Measurements from ENCODE around the gene FLT4. TPM values are rescaled to one million over a fixed set of nuclear protein-coding genes. Genes with fewer than 3 reads are reported as not detected.

The FLT4 gene
- polyA plus RNA-seq, 2 donors: 2.8 to 4.0 TPM

DNA sequence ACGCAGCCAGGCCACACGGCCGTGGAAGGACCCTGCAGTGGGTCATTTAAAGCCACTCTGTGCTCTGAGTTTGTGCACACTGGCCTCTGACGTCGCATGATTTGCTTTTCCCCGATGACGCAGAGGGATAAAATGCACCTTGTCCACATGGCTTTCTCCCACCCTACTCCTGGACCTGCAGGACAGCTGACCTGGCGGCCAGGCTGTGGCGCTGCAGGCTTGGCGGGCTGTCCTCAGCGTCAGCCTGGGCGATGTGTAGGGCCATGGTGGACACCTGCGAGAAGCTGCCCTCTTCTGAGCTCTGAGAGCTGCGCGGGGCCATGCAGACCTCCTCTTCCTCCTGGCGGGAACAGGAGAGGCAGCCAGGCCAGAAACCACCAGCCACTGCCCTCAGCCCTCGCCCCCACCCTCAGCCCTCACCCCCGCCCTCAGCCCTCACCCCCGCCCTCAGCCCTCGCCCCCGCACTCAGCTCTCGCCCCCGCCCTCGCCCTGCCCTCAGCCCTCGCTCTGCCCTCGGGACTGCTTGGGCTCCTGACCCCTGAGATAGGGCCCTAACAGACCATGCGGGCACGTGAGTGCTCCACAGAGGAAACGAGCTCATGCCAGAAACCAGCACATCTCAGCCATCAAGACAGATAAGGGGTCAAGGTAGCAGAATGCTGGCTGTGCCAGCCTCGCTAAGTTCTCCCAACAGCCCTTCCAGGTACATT lies 38.1 kb downstream of the FLT4 start:
- WGBS, 2 donors: 81 to 85% methylated on average over 24 to 30 of the region's 30 CpGs
- H3K36me3 ChIP-seq (ENCODE audit: control insufficient read depth in 2 of 2, insufficient read depth in 2 of 2, low read length in 1 of 2): no peaks in the 10 kb centered on the region
- no peaks in the 10 kb centered on the region for H3K27me3 ChIP-seq (ENCODE audit: control insufficient read depth in 1 of 2, insufficient read depth in 2 of 2, low read length in 2 of 2)
- peaks cover 0 to 2% of the 10 kb centered on the region in 2 donors for H3K9me3 ChIP-seq (ENCODE audit: control insufficient read depth in 2 of 2, insufficient read depth in 1 of 2, low read depth in 1 of 2, low read length in 1 of 2)
- no peaks in the 10 kb centered on the region for H3K4me1 ChIP-seq (ENCODE audit: control insufficient read depth in 2 of 2, insufficient read depth in 2 of 2, low read length in 1 of 2)
- H3K27ac ChIP-seq (ENCODE audit: low read depth in 2 of 2, low read length in 1 of 2): no peak overlapping the region
- no peak overlapping the region for H3K4me3 ChIP-seq (ENCODE audit: low read depth in 1 of 2, low read length in 2 of 2)

DNA sequence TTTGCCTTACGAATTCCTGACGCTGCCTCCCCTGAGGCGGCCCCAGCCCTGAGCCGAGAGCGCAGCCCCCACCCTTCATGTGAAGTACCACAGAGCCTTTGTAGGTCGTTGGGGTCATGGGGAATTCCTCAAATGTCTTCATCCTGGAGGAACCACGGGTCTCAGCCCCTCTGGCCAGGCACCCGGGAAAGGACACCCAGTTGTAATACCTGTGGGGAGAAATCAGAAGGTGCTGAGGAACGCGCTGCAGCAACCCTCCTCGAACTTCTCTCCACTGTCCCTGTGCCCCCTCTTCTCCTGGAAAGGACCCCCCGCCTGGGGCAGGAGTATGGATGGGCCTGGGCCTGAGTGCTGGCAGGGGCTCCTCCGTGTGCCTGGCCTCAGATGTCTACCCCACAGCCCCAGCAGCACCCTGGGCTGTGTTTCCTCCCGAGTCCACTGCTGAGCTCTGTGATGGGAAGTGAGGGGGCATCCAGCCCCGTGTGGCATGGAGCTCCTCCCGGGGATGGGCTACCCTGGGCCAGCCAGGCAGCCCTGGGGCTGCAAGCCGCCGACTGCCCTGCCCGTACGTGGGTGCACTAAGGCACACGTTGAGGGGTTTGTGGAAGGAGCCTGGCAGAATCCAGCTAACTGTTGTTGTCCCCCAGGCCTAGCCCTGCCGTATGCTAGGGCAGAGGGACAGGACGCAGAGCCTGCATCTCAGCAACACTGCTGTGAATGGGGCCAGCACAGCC lies 39.4 kb downstream of the FLT4 start:
- Histone ChIP-seq H3K36me3 (ENCODE audit: control insufficient read depth in 2 of 2, insufficient read depth in 2 of 2, low read length in 1 of 2) (no peaks in the 10 kb centered on the region), H3K27ac (ENCODE audit: low read depth in 2 of 2, low read length in 1 of 2) (no peak overlapping the region), H3K4me3 (ENCODE audit: low read depth in 1 of 2, low read length in 2 of 2) (no peak overlapping the region), H3K4me1 (ENCODE audit: control insufficient read depth in 2 of 2, insufficient read depth in 2 of 2, low read length in 1 of 2) (no peaks in the 10 kb centered on the region), H3K9me3 (ENCODE audit: control insufficient read depth in 2 of 2, insufficient read depth in 1 of 2, low read depth in 1 of 2, low read length in 1 of 2) (peaks cover 0 to 2% of the 10 kb centered on the region in 2 donors), H3K27me3 (ENCODE audit: control insufficient read depth in 1 of 2, insufficient read depth in 2 of 2, low read length in 2 of 2) (no peaks in the 10 kb centered on the region)
- WGBS, 2 donors: 76 to 78% methylated on average over 23 of the region's 23 CpGs

GRCh38 chr5:180609386-180609785 lies 40.0 kb downstream of the FLT4 start:
- Histone ChIP-seq H3K27ac (ENCODE audit: low read depth in 2 of 2, low read length in 1 of 2) (no peak overlapping the region), H3K9me3 (ENCODE audit: control insufficient read depth in 2 of 2, insufficient read depth in 1 of 2, low read depth in 1 of 2, low read length in 1 of 2) (peaks cover 0 to 2% of the 10 kb centered on the region in 2 donors), H3K4me3 (ENCODE audit: low read depth in 1 of 2, low read length in 2 of 2) (no peak overlapping the region), H3K27me3 (ENCODE audit: control insufficient read depth in 1 of 2, insufficient read depth in 2 of 2, low read length in 2 of 2) (no peaks in the 10 kb centered on the region), H3K4me1 (ENCODE audit: control insufficient read depth in 2 of 2, insufficient read depth in 2 of 2, low read length in 1 of 2) (no peaks in the 10 kb centered on the region), H3K36me3 (ENCODE audit: control insufficient read depth in 2 of 2, insufficient read depth in 2 of 2, low read length in 1 of 2) (no peaks in the 10 kb centered on the region)
- WGBS, 2 donors: 87 to 92% methylated on average over 11 to 15 of the region's 15 CpGs

DNA sequence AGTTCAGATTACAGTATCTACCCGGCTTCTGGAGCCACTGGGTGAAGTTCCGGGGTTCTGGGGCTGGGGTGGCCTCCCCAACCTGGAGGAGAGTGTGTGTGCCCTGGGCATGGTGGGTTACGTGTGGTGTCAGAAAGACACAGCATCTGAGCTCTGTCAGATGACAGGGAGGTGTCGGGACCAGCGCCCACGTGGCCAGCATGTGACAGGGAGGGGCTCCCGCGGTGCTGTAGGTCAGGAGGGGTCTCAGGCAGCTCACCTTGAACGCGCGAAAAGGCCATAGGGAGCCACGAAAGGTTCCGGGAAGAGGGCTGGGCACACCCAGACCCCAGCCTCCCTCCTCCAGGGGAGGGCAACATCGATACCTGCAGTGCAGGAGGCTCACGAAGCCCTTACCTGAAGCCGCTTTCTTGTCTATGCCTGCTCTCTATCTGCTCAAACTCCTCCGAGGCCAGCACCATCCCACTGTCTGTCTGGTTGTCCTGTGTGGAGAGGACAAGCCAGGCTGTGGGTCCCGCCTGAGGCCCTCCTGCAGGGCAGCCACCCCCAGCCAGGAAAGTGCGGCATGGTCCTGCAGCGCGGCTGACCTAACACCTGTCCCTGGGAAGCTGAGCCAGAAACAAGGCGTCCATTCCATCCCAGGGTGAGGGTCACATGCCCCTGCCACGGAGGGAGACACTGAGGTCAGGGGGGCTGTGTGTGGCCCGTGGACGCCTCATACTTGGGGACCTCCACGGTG lies 40.7 kb downstream of the FLT4 start:
- H3K27me3 ChIP-seq (ENCODE audit: control insufficient read depth in 1 of 2, insufficient read depth in 2 of 2, low read length in 2 of 2): no peaks in the 10 kb centered on the region
- WGBS, 2 donors: 88% methylated on average over 26 of the region's 26 CpGs
- H3K27ac ChIP-seq (ENCODE audit: low read depth in 2 of 2, low read length in 1 of 2): no peak overlapping the region
- H3K36me3 ChIP-seq (ENCODE audit: control insufficient read depth in 2 of 2, insufficient read depth in 2 of 2, low read length in 1 of 2): no peaks in the 10 kb centered on the region
- no peaks in the 10 kb centered on the region for H3K9me3 ChIP-seq (ENCODE audit: control insufficient read depth in 2 of 2, insufficient read depth in 1 of 2, low read depth in 1 of 2, low read length in 1 of 2)
- H3K4me1 ChIP-seq (ENCODE audit: control insufficient read depth in 2 of 2, insufficient read depth in 2 of 2, low read length in 1 of 2): no peaks in the 10 kb centered on the region
- no peak overlapping the region for H3K4me3 ChIP-seq (ENCODE audit: low read depth in 1 of 2, low read length in 2 of 2)

- WGBS, 2 donors: 52 to 54% methylated on average over 18 of the region's 18 CpGs
- Histone ChIP-seq H3K9me3 (ENCODE audit: control insufficient read depth in 2 of 2, insufficient read depth in 1 of 2, low read depth in 1 of 2, low read length in 1 of 2) (no peaks in the 10 kb centered on the region), H3K27ac (ENCODE audit: low read depth in 2 of 2, low read length in 1 of 2) (no peak overlapping the region), H3K36me3 (ENCODE audit: control insufficient read depth in 2 of 2, insufficient read depth in 2 of 2, low read length in 1 of 2) (no peaks in the 10 kb centered on the region), H3K27me3 (ENCODE audit: control insufficient read depth in 1 of 2, insufficient read depth in 2 of 2, low read length in 2 of 2) (no peaks in the 10 kb centered on the region), H3K4me1 (ENCODE audit: control insufficient read depth in 2 of 2, insufficient read depth in 2 of 2, low read length in 1 of 2) (no peaks in the 10 kb centered on the region), H3K4me3 (ENCODE audit: low read depth in 1 of 2, low read length in 2 of 2) (no peak overlapping the region)
Measured at GRCh38 chr5:180607861-180608571, 41.4 kb downstream of the FLT4 start.

GRCh38 chr5:180606215-180606785 lies 43.1 kb downstream of the FLT4 start:
- Histone ChIP-seq H3K27me3 (ENCODE audit: control insufficient read depth in 1 of 2, insufficient read depth in 2 of 2, low read length in 2 of 2) (no peaks in the 10 kb centered on the region), H3K9me3 (ENCODE audit: control insufficient read depth in 2 of 2, insufficient read depth in 1 of 2, low read depth in 1 of 2, low read length in 1 of 2) (no peaks in the 10 kb centered on the region), H3K4me1 (ENCODE audit: control insufficient read depth in 2 of 2, insufficient read depth in 2 of 2, low read length in 1 of 2) (no peaks in the 10 kb centered on the region), H3K4me3 (ENCODE audit: low read depth in 1 of 2, low read length in 2 of 2) (no peak overlapping the region), H3K27ac (ENCODE audit: low read depth in 2 of 2, low read length in 1 of 2) (no peak overlapping the region), H3K36me3 (ENCODE audit: control insufficient read depth in 2 of 2, insufficient read depth in 2 of 2, low read length in 1 of 2) (no peaks in the 10 kb centered on the region)
- WGBS, 2 donors: 78 to 80% methylated on average over 21 of the region's 21 CpGs

- Histone ChIP-seq H3K27me3 (ENCODE audit: control insufficient read depth in 1 of 2, insufficient read depth in 2 of 2, low read length in 2 of 2) (no peaks in the 10 kb centered on the region), H3K27ac (ENCODE audit: low read depth in 2 of 2, low read length in 1 of 2) (no peak overlapping the region), H3K4me1 (ENCODE audit: control insufficient read depth in 2 of 2, insufficient read depth in 2 of 2, low read length in 1 of 2) (no peaks in the 10 kb centered on the region), H3K36me3 (ENCODE audit: control insufficient read depth in 2 of 2, insufficient read depth in 2 of 2, low read length in 1 of 2) (no peaks in the 10 kb centered on the region), H3K4me3 (ENCODE audit: low read depth in 1 of 2, low read length in 2 of 2) (no peak overlapping the region), H3K9me3 (ENCODE audit: control insufficient read depth in 2 of 2, insufficient read depth in 1 of 2, low read depth in 1 of 2, low read length in 1 of 2) (no peaks in the 10 kb centered on the region)
- WGBS, 2 donors: 53 to 54% methylated on average over 11 of the region's 11 CpGs
Measured at GRCh38 chr5:180605554-180606214, 43.7 kb downstream of the FLT4 start.

- Histone ChIP-seq H3K9me3 (ENCODE audit: control insufficient read depth in 2 of 2, insufficient read depth in 1 of 2, low read depth in 1 of 2, low read length in 1 of 2) (no peaks in the 10 kb centered on the region), H3K4me3 (ENCODE audit: low read depth in 1 of 2, low read length in 2 of 2) (no peak overlapping the region), H3K4me1 (ENCODE audit: control insufficient read depth in 2 of 2, insufficient read depth in 2 of 2, low read length in 1 of 2) (no peaks in the 10 kb centered on the region), H3K27me3 (ENCODE audit: control insufficient read depth in 1 of 2, insufficient read depth in 2 of 2, low read length in 2 of 2) (no peaks in the 10 kb centered on the region), H3K27ac (ENCODE audit: low read depth in 2 of 2, low read length in 1 of 2) (no peak overlapping the region), H3K36me3 (ENCODE audit: control insufficient read depth in 2 of 2, insufficient read depth in 2 of 2, low read length in 1 of 2) (no peaks in the 10 kb centered on the region)
- 81 to 85% methylated on average over 13 of the region's 13 CpGs for WGBS, 2 donors
Measured at GRCh38 chr5:180604271-180604670, 45.1 kb downstream of the FLT4 start.

Measured in esophagus (tissue), 2 donors.